ENCODE results near the gene NXNL1. TPM values are rescaled to one million over a fixed set of nuclear protein-coding genes. Genes with fewer than 3 reads are reported as not detected.
A peak's percentile ranks its signal among the peaks of the same experiment; 100 is the strongest.

Gene NXNL1
- total and polyA plus RNA-seq, 4 donors, result not detected

DNA sequence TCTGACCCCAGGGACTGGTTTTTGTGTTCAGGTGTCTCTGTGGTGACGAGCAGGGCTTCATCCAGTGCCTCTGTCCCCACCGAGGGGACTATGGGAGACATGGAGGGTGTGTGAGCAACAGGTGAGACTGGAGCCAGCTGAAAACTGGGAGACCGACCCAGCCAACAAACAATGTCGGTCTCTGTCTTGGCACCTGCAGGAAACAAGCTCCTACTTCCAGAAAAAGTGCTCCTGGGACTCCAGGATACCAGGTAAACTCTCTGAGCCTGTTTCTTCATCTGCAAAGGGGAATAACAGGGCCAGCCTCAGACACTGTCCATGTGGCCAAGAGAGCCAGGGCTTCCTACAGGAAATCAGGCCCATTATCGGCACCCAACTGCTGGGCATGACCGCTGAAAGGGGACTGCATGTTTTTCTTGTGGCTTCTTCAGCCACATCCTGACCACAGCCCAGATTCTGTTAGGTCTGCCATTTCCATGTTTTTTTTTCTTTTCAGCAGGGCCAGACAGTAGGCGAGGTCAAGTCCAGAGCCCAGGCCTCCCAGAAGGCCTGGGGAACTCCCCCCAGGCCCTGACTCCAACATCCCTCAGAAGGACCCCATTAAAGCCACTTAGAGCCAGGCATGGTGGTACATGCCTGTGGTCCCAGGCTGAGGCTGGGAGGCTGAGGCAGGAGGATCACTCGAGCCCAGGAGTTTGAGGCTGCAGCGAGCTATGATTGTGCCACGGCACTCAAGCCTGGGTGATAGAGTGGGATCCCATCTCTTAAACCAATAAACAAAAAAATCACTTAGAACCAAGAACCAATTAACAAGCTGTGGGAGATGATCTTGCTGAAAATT lies 54.5 kb downstream of the NXNL1 start:
- intact Hi-C loops (cut with DNase I), result no loop called here
- 78 to 79% methylated on average over 10 of the region's 10 CpGs for WGBS, 2 donors

More for the DNA sequence above, 54.5 kb downstream of the NXNL1 start:
- ATAC-seq (ENCODE audit: low FRiP score) (peak; percentile 11), DNase-seq (no peak)
- Histone ChIP-seq H3K4me3 (ENCODE audit: low read length in 2 of 2) (no peak overlapping the region), H3K36me3 (ENCODE audit: control insufficient read depth in 1 of 2, insufficient read depth in 2 of 2, low read length in 1 of 2) (no peaks in the 10 kb centered on the region), H3K9me3 (ENCODE audit: control insufficient read depth, low read length) (no peaks in the 10 kb centered on the region), H3K27ac (ENCODE audit: low read depth in 1 of 2, low read length in 2 of 2) (no peak overlapping the region), H3K27me3 (ENCODE audit: control insufficient read depth in 1 of 2, insufficient read depth in 2 of 2, low read length in 1 of 2) (no peaks in the 10 kb centered on the region), H3K4me1 (ENCODE audit: control insufficient read depth in 1 of 2, insufficient read depth in 2 of 2, low read length in 2 of 2) (no peaks in the 10 kb centered on the region)

Other genes with a start within 250 kb of the NXNL1 start
- gene USE1, start 245.6 kb downstream of the NXNL1 start, total RNA-seq, result 10 to 100 TPM; 18.7 to 24.0 TPM
- gene USE1, start 245.6 kb downstream of the NXNL1 start, polyA plus RNA-seq, result 10 to 100 TPM; 47.3 to 75.2 TPM
- 10 to 100 TPM; 10.2 to 23.0 TPM for gene OCEL1, start 234.7 kb downstream of the NXNL1 start, total RNA-seq
- 10 to 100 TPM; 26.1 to 26.2 TPM for gene OCEL1, start 234.7 kb downstream of the NXNL1 start, polyA plus RNA-seq
- gene NR2F6, start 215.0 kb downstream of the NXNL1 start, total RNA-seq, result 10 to 100 TPM; 23.1 to 27.7 TPM
- gene NR2F6, start 215.0 kb downstream of the NXNL1 start, polyA plus RNA-seq, result 10 to 100 TPM; 10.4 to 19.9 TPM
- gene USHBP1, start 196.2 kb downstream of the NXNL1 start, total RNA-seq, result 10 to 100 TPM in 1 of 2 donors, 1 to 10 TPM in 1; 4.6 to 12.8 TPM
- gene USHBP1, start 196.2 kb downstream of the NXNL1 start, polyA plus RNA-seq, result under 1 TPM; 0.13 to 0.61 TPM
- 10 to 100 TPM; 55.8 to 63.2 TPM for gene BABAM1, start 193.5 kb downstream of the NXNL1 start, total RNA-seq
- gene BABAM1, start 193.5 kb downstream of the NXNL1 start, polyA plus RNA-seq, result 100 to 1,000 TPM in 1 of 2 donors, 10 to 100 TPM in 1; 83.6 to 102 TPM
- gene ANKLE1, start 179.0 kb downstream of the NXNL1 start, total RNA-seq, result 1 to 10 TPM in 1 of 2 donors, under 1 TPM in 1; 0.71 to 1.0 TPM
- under 1 TPM in 1 of 2 donors, not detected in 1; 0.95 TPM for gene ANKLE1, start 179.0 kb downstream of the NXNL1 start, polyA plus RNA-seq
- 10 to 100 TPM in 1 of 2 donors, 1 to 10 TPM in 1; 9.8 to 10.8 TPM for gene ABHD8, start 157.5 kb downstream of the NXNL1 start, total RNA-seq
- 10 to 100 TPM; 10.8 to 11.6 TPM for gene ABHD8, start 157.5 kb downstream of the NXNL1 start, polyA plus RNA-seq
- gene MRPL34, start 155.1 kb downstream of the NXNL1 start, total RNA-seq, result 10 to 100 TPM; 41.9 to 53.9 TPM
- gene MRPL34, start 155.1 kb downstream of the NXNL1 start, polyA plus RNA-seq, result 100 to 1,000 TPM; 134 to 177 TPM
- gene DDA1, start 151.4 kb downstream of the NXNL1 start, total RNA-seq, result 10 to 100 TPM; 21.4 to 33.2 TPM
- 10 to 100 TPM; 24.2 to 71.0 TPM for gene DDA1, start 151.4 kb downstream of the NXNL1 start, polyA plus RNA-seq
- 10 to 100 TPM; 10.9 to 17.4 TPM for gene ANO8, start 126.1 kb downstream of the NXNL1 start, total RNA-seq
- gene ANO8, start 126.1 kb downstream of the NXNL1 start, polyA plus RNA-seq, result 10 to 100 TPM in 1 of 2 donors, 1 to 10 TPM in 1; 1.3 to 19.4 TPM
- 10 to 100 TPM; 16.7 to 27.7 TPM for gene GTPBP3, start 123.4 kb downstream of the NXNL1 start, total RNA-seq
- 10 to 100 TPM in 1 of 2 donors, 1 to 10 TPM in 1; 3.4 to 32.2 TPM for gene GTPBP3, start 123.4 kb downstream of the NXNL1 start, polyA plus RNA-seq
- gene PLVAP, start 83.6 kb downstream of the NXNL1 start, total RNA-seq, result 100 to 1,000 TPM; 368 to 411 TPM
- gene PLVAP, start 83.6 kb downstream of the NXNL1 start, polyA plus RNA-seq, result 10 to 100 TPM in 1 of 2 donors, 1 to 10 TPM in 1; 4.0 to 21.8 TPM
- gene CCDC194, start 66.7 kb downstream of the NXNL1 start, total RNA-seq, result 1 to 10 TPM in 1 of 2 donors, under 1 TPM in 1; 0.71 to 1.7 TPM
- not detected for gene CCDC194, start 66.7 kb downstream of the NXNL1 start, polyA plus RNA-seq
- 100 to 1,000 TPM in 1 of 2 donors, 10 to 100 TPM in 1; 72.0 to 116 TPM for gene BST2, start 55.3 kb downstream of the NXNL1 start, total RNA-seq
- 100 to 1,000 TPM; 114 to 171 TPM for gene BST2, start 55.3 kb downstream of the NXNL1 start, polyA plus RNA-seq
- 10 to 100 TPM; 28.5 to 48.0 TPM for gene MVB12A, start 40.9 kb downstream of the NXNL1 start, total RNA-seq
- 10 to 100 TPM; 50.7 to 68.6 TPM for gene MVB12A, start 40.9 kb downstream of the NXNL1 start, polyA plus RNA-seq
- under 1 TPM in 1 of 2 donors, not detected in 1; 0.30 TPM for gene TMEM221, start 12.3 kb downstream of the NXNL1 start, total RNA-seq
- gene TMEM221, start 12.3 kb downstream of the NXNL1 start, polyA plus RNA-seq, result under 1 TPM in 1 of 2 donors, not detected in 1; 0.38 TPM
- 10 to 100 TPM; 12.0 to 22.2 TPM for gene SLC27A1, start 9.6 kb upstream of the NXNL1 start, total RNA-seq
- 10 to 100 TPM in 1 of 2 donors, 1 to 10 TPM in 1; 6.8 to 37.8 TPM for gene SLC27A1, start 9.6 kb upstream of the NXNL1 start, polyA plus RNA-seq
- 10 to 100 TPM; 38.0 to 50.6 TPM for gene PGLS, start 50.7 kb upstream of the NXNL1 start, total RNA-seq
- gene PGLS, start 50.7 kb upstream of the NXNL1 start, polyA plus RNA-seq, result 10 to 100 TPM; 31.7 to 90.6 TPM
- 10 to 100 TPM; 67.1 to 91.2 TPM for gene COLGALT1, start 94.7 kb upstream of the NXNL1 start, total RNA-seq
- gene COLGALT1, start 94.7 kb upstream of the NXNL1 start, polyA plus RNA-seq, result 10 to 100 TPM; 26.3 to 45.6 TPM
- gene UNC13A, start 227.4 kb upstream of the NXNL1 start, total RNA-seq, result 1 to 10 TPM; 2.4 to 2.8 TPM
- gene UNC13A, start 227.4 kb upstream of the NXNL1 start, polyA plus RNA-seq, result 1 to 10 TPM in 1 of 2 donors, under 1 TPM in 1; 0.38 to 1.3 TPM

Data from aorta (tissue), 5 donors.